Superior temporal gyrus (tissue), 1 donor: ENCODE data around the gene ARFGEF3.
A peak's percentile ranks its signal among the peaks of the same experiment; 100 is the strongest.

Experiments used
- DNase-seq: peaks from one replicate; pipeline ENCODE4 v3.0.0-alpha.2; 2016; ENCODE audit errors: extremely low spot score

ARFGEF3 gene

DNA sequence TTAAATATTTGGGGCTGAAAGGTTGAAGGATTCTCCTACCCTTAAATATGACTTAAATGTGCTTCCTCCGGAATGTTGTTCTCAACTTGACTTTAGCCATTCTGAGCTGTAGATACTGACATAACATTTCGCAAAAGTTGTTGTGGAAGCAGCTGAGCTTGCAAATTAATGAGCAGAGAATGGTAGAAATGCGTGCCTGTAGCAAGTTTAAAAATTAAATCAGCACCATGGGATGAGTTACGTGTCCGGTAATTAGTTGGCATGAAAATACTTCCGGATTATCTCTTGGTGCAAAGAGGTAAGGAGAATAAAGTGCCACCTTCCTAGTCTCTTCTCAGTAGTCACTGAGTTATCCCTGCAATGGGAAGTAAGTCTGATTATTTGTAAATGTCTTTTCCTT is 80.2 kb downstream of the ARFGEF3 start:
- no peak for DNase-seq

DNA sequence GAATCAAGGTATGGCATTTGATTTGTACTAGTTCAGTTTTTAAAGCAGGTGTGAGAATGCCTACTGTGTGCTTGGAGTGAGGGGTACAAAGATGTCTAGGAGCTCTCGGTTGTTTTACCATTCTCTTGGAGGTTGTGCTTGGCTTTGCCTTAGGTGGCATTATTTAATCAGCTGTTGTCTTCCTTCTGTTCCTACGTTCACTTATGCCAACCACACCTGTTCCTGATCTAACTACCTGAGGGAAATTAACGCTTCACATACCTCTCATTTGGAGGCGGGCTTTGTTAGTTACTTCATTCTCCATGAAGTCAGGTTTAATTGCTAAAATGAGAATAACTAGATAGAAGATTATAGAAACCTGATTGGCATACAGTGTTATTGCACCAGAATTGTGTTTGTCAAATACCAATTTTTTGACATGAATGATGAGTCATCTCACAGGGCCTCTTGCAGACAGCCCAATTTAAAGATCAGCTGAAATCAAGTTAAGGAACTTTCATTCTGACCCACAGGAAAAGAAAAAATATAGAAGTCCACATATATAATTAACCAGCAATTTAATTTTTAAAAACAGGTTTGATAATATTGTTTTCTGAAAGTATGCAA is 81.4 kb downstream of the ARFGEF3 start:
- no peak for DNase-seq

DNA sequence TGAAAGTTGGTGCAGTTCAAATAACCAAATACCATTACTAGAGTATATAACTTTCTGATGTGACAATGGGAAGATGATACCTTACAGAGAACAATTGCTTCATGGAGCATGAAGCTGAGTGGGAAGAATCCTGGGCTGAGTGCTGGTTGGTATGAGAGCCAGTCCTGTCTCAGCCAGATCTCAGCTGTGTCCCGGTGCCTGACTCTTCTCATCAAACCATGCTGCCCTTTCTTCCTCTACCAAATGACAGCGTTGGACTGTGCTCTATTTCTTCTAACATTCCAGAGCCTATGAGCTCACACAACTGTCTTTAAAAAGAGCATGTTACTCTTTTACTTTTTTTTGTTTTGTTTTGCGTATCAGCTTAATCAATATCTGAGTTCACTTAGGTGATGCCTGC is 84.0 kb downstream of the ARFGEF3 start:
- DNase-seq, result no peak

DNA sequence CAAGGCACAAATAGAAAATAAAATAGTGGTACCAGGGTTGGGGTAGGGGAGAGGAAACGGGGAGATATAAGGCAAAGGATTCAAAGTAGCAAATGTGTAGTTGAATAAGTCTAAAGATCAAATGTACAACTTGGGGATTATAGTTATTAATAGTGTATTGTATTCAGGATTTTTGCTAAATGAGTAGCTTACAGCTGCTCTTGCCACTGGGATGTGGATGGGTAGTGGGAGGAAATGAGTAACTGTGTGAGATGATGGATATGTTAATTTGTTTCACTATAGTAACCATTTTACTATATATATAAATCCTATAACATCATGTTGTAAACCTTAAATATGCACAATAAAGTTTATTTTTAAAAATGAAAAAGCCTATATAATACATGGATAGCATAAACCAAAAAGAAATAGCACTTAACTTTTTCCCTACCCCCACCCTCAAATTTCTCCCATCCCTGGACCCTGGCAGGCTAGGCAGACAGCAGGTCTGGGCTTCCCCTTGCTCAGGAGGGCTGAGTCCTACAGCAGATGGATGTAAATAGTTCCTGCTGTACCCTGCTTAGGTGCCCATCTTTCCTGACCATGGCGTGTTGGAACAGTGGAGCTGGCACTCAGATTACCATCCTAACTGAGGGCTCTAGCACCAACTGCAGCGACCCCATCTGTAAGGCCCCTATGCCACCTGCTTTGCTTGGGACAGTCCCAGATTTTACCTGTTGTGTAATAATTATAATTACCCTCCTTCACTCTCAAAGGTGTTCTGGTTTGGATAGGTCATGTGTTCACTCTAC is 85.1 kb downstream of the ARFGEF3 start:
- DNase-seq, result no peak

DNA sequence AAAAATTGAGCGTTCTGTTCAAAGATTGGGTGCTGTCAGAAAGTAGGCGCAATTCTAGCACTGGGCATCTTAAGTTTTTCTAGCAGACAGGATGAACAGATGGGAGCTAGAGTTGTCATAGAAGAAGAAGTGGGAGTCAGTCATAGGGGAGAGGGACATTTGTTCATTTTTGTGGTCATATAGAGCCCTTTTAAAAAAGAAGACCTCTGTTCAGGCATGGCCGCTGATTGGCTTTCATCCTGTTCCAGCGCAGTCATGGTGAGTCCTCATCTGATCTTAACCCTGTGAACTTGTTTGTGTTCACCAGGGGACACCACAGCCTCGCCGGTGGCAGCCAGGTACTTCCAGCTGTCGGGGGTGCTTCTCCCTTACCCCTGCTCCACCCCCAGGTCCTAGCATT is 86.3 kb downstream of the ARFGEF3 start:
- DNase-seq, result no peak

DNA sequence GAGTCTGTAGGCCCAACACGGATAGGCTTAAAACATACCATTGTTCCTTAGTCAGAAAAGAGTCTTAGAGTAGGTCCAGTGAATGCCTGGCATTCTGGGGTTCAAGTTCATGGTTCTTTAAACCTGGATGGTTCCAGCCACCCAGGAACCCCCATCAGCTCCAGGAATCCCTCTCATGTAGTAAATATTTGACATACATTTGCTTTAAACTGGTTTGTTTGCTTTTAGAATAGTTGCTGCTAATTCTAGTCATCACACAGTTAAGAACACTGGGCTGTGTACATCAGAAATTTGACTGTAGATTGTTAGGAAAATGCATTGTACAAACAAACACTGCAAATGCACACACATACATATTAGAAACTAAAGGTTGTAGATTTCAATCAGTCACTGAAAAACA is 87.1 kb downstream of the ARFGEF3 start:
- DNase-seq, result no peak

DNA sequence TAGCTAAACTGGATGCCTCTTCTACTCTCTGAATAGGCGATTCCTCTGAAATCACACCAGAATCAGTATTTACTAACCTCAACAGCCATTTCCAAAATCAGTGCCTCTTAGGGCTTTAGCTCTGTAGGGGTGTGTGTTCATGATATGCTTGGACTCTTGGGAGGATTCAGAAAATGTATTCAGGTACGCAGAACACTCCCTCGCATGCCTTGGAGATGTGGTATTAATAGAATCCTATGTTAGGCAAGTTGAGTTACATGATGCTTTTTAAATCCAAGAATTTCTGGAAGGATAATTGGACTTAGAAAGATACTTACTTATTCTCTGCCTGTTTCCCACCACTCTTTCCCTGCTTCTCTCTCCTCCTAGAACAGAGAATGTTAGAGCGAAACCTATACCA is 88.3 kb downstream of the ARFGEF3 start:
- no peak for DNase-seq

DNA sequence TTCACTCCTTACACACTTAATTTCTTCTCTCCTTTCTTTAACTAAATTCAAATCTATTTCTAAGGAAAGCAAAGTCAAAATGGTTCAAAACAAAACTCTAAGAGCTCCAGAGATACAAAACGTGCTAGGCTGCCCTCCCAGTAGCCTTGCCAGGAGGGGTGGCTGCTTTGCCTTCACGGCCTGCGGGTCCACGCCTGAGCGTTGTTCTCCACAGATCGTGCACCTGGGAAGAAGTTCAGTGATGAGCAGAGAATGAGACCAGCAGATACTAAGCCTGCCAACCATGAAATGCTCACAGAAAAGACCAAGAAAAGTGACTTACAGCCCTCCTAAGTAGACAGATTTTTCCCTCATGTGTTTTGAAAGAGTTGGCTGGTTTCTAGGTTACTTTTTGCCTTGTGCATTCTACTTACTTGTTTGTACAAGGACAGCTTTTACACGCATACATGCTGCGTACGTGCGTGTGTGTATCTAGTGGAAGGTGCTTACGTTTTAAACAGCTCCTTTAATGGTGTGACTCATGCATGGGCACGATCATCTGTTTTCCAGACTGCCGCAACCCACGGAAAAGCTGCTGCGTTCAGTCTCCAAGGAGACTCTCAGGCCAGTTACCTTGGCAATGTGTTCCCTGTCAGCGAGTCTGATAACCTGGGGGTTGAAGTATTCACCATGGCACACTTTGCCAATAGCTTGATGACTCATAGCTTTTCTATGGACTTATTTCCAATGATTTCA is 88.9 kb downstream of the ARFGEF3 start:
- DNase-seq, result peak; percentile 74

DNA sequence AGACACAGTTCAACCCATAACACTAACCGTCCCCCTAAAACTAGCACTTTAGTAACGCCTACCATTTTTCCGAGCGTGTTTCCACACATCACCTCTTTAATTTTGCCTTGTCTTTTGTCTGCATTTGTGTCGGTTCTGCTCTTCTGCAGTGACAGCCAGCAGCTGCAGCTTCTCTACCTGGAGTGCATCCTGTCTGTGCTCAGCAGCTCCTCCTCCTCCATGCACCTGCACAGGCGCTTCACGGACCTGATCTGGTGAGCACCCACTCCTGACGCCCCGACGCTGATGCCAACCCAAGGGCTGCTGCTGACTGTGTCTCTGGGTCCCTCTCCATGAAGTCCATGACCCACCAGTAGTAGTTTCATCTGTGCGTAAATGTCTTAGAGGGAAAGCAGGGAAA is 92.0 kb downstream of the ARFGEF3 start:
- no peak for DNase-seq

DNA sequence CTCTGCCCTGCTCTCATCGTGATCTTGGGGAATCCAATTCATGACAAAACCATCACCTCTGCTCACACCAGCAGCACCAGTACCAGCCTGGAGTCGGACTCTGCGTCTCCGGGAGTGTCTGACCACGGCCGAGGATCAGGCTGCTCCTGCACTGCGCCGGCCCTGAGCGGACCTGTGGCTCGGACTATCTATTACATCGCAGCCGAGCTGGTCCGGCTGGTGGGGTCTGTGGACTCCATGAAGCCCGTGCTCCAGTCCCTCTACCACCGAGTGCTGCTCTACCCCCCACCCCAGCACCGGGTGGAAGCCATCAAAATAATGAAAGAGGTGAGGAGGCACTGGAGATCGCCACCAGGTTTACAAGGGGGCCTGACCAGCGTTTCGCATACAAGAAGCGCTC is 93.7 kb downstream of the ARFGEF3 start:
- DNase-seq, result no peak

DNA sequence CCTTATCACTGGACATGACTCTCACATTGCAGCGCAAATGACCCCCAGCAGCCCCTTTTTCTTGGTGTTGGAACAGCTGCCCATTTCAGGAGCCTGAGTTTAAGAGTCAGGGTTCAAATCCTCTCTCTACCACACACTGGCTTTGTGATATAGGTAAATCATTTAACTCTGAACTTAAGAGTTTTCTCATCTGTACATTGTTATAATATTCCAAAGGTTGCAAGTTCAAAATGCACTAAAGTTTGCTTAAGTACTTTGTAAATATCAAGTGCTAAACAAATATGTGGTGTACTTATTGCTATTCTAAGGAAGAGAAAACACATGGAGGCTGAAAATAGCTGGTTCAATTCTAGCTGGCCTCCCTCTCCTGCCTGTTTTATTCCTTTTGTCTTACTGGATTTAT is 95.9 kb downstream of the ARFGEF3 start:
- no peak for DNase-seq

DNA sequence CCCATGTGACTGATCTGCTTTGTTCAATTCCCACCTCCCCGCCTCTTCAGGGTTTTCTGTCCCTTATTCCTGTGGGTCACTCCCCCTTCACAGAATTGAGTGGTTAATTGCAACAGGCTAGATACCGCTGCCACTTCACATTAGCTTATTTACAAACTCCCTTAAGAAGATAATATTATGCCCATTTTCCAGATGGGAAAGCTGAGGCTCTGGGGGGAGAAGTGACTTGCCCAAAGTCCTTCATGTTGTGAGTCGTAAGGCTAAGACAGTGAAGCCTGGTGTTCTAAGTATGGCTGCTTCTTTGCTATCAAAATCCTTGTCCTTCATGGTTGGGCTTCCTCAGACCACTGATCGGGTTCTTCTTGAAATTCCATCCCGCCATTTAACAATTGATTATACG is 96.5 kb downstream of the ARFGEF3 start:
- no peak for DNase-seq

DNA sequence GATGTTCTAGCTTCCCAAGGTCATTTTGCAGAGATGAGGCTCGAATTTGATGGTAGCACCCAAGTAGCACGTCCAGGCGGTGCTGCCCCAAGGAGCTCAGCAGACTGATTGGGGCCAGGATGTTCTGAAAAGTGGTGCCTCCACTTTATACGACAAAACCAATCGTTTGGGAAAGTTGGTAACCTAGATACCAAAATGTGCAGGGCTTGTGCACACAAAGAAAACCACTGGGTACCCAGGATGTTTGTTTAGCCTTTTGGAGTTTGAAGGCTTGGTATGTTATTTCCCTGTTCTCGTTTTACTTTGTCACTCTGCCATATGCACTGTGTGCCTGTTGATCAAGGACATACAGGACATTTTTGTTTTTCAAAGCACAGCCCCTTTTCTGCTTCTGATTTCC is 97.3 kb downstream of the ARFGEF3 start:
- DNase-seq, result no peak

DNA sequence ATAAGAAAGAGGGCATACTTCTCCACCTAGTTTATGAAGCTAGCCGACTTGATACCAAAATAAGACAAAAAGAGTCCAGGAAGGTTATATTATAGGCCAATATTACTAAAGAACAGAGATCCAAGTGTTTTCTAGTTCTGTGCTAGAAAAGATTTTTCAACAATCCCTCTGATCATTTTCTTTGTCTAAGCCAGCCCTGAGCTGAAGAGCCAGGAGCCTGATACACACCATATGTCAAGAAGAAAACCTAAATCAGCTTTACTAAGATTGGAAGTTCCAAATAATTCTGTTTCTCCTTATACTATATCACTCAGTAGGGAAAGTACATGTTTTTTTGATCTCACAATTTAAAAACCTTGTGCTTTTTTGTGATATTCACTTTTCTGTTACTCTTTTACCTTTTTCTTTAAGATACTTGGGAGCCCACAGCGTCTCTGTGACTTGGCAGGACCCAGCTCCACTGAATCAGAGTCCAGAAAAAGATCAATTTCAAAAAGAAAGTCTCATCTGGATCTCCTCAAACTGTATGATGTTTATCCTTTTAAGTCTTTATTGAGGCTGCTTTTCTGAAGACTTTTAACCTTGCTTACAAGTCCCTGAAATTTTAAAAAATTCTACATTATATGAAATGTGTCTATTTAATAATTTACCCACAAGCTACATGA is 99.5 kb downstream of the ARFGEF3 start:
- DNase-seq, result no peak

DNA sequence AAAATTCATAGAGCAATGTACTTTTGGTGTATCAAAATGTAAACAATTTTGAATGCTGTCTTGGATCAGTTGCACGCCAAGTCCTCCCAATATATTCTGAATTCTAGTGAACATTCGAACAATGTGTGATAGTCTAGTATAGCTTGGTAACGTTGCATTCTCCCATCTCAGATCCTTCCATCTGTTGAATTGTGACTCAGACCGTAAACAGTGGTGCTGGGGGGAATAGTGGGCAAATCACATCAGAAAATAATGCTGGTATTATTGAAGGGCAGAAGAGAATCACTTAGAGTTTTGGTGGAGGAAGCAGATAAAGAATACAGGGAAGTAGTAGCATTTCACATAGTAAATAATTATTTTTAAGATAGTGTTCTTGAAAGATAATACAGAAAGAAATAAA is 102.2 kb downstream of the ARFGEF3 start:
- peak; percentile 76 for DNase-seq

DNA sequence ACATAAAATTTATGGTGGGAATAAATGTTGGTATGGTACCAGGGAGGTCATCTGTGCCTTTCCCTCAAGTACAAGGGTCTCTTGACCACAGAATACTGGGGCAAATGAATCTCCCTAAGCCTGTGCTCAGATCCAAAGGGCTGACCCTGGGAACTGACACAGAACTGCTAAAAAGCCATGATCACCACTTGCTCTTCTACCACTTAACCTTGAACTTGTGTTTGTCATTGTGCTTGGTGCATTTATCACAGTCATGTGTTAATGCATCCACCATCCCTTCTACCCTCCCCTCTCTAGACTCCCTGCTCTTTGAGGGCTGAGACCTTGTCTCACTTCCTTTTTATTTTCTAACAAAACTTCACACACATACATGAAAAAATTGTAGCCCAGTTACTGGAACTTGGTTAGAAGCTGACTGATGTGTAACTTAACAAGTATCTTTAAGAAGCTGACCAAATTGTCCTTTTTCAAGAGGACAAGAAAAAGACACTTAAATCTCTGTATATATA is 102.7 kb downstream of the ARFGEF3 start:
- no peak for DNase-seq

DNA sequence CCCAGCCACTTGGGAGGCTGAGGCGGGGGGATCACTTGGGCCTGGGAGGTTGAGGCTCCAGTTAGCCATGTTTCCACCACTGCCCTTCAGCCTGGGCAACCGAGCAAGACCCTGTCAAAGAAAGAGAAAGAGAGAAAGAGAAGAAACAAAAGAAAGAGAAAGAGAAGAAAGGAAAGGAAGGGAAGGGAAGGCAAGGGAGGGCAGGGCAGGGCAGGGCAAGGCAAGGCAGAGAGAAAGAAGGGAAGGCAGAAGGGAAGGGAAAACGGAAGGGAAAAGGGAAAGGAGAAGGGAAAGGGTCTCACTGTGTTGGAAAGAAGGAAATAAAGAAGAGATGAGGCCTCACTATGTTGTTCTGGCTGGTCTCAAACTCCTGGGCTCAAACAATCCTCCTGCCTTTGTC is 104.4 kb downstream of the ARFGEF3 start:
- no peak for DNase-seq

DNA sequence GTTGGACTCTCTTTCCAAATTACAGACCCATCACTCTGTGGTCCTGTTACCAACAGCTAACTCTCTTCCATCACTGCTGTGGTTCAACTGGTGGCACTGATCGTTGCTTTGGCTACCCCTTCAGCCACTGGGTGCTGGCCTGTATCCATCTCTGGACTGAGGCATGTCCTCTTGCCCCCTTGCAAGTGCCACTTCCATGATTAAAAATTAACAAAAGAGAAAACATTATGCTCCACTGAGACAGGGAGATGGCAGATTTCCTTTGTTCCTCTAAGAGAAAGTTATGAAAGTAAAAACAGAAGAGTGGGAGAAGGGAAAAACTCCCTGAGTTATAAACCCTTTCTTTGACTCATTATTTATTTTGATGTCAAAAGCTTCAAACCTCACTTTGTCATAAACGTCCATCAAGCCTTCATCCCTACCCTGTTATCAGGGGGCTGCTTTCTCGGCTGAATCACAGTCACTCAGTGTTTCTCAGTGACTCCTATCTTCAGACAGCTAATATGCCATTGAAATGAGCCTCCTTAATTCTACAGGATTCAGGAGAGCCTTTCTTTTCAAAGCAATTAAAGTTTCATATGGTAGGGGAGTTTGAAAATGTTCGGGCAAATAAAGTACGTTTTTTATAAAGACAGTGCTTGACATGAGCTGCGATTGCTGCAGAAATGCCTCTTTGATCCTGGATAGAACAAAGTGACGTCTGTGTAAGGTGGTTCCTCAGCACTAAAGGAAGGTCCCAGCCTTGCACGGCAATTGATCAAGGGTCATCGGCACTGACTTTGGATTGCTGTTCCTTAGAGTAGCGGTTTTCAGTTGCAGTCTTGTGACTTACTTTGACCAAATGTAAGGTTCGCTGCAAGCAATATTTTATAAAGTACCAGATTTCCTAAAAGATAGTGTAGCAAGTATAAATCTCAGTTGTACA is 106.5 kb downstream of the ARFGEF3 start:
- DNase-seq, result no peak

DNA sequence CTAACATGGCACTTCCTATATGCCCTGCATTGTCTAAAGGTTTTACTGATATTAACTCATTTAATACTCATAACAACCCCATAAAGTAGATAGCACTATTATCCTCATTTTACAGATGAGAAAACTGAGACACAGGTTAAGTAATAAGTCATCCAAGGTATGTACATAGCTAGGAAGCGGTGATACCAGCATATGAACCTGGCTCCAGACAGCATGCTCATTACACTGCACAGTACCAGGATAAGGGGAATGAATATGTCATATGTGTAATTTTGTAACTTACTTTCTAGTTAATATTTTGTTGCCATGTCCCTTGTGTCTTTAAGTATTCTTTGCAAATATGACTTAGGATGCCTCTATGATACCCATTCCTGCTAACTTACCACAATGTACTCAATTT is 109.7 kb downstream of the ARFGEF3 start:
- DNase-seq, result no peak

DNA sequence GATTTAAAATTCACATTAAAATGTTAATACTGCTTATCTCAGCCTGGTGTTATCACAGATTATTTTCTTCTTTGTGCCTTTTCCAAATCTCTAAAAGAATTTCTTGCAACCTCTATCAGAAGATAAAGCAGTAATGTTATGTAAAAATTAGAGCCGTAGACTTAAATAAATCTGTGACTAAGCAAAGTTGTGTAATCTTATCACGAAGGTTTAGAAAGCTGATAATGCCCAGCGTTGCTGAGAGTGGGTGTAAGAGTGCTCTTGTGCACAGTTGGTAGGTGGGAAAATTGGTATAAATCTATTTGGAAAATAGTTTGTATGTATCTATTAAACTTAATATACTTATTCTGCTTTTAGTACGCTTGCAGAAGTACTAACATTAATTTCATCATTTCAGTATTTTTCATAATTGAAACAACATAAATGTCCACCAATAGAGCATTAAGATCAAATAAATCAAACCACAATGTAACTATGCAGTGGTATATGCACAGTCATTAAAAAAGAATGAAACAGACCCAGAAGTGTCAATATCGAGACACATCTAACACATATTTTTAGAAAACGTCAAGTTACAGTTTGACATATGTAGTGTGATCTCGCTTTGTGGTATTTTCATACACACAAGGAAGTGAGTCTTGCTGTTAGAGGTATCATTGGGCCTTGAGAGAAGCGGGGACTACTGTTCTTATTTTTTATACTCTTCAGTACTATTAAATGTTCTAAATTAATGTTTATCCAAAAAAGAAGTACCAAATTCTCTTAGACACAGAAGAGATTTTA is 111.0 kb downstream of the ARFGEF3 start:
- no peak for DNase-seq
